CD4-positive, alpha-beta T cell treated with Interleukin-6 for 4 hours (primary cell): ENCODE results near the gene MCU.
"Not testable (repeated sequence)": the region's sequence is repeated elsewhere in the genome, so short reads cannot be mapped to it uniquely, and the experiment has no call there.

Experiments
- DNase-seq: peaks from one replicate; pipeline ENCODE4 v3.0.0-alpha.2; 2020; ENCODE audit warnings: mixed read lengths

The MCU gene, protein sequence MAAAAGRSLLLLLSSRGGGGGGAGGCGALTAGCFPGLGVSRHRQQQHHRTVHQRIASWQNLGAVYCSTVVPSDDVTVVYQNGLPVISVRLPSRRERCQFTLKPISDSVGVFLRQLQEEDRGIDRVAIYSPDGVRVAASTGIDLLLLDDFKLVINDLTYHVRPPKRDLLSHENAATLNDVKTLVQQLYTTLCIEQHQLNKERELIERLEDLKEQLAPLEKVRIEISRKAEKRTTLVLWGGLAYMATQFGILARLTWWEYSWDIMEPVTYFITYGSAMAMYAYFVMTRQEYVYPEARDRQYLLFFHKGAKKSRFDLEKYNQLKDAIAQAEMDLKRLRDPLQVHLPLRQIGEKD

DNA sequence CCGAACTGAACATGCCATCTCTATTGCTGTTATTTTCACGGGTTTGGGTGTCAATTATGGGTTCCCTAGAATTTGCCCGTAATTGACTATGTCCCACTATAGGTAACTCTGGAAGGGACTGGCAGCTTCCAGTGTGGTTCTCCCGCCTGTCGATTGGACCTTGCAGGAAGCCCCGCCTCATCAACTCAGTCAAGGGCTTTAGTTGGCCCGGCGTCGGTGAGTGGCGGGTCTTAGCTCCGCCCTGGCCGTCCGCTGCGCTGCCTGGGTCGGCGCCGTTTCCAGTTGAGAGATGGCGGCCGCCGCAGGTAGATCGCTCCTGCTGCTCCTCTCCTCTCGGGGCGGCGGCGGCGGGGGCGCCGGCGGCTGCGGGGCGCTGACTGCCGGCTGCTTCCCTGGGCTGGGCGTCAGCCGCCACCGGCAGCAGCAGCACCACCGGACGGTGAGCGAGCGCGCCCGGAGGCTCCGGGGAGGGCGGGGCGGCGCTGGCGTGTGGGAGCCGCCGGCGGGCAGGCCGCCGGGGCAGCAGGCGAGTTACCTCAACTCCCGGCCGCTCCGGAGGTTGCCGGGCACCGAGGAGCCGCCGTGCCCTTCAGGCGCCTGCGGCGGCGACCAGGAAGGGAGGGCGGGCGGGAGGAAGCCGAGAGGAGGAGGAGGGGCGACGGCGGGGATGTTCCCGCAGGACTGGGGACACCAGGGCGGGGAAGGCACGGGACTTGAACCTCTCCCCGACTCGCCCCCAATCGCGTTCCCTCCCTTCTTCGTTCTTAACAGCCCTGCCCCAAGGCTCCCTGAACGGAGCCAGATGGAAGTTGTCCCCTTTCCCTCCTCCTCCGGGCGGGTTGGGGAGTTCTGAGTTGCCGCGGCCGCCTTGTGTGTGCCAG, at the start of gene MCU:
Gene MCU (plus strand): TSS at position 281 of the 881 bp plus-strand sequence. CDS start 9 bp downstream, at position 290.
- DNase-seq, result peak; percentile 95

DNA sequence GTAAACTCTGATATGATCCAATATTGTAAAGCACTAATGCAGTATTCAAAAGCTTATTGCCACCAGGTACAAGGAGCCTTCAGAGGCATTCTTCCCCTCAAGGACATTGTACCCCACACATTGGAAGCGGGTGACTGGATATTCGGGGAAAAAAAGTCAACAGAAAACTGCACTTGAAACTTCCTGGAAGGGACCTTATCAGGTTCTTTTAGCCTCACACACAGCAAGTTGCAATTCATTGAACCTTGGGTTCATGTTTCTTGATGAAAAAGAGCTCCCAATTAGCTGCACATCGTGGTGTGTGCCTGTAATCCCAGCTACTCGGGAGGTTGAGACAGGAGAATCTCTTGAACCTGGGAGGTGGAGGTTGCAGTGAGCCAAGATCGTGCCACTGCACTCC, 49.6 kb upstream of the MCU start:
- DNase-seq, result no peak

DNA sequence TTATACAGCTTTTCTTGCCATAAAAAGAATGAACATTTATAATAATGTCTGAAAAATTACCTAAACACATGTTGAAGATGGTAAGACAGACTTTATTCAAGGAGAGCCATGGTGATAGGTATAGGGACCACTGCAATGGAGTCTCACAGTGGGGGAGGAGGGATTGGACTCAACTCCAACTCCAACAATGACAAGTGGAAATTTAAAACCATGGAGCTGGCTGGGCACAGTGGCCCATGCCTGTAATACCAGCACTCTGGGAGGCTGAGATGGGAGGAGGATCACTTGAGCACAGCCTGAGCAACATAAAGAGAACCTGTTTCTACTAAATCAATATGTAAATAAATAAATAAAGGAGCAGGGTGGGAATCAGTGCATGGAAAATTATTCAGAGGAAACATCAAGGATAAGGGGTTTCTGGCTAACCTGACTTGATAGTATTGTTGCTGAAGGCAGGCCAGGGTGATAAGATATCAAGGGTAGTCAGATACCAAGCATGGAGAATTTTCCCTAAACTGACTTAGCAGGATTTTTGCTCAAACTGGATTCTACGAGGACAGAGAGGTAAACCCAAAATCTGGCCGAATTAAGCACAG, 46.6 kb upstream of the MCU start:
- no peak for DNase-seq

DNA sequence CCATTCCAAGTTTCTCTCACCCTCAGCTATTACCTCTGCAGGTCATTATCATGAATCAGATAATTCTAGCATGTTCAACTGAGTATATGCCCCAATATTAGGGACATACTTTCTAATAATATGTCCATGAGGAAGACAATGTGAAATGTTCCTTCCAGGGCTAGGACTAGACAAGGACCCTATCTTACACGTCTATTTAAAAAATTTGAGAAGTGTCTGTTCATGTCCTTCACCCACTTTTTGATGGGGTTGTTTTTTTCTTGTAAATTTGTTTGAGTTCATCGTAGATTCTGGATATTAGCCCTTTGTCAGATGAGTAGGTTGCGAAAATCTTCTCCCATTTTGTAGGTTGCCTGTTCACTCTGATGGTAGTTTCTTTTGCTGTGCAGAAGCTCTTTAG, 45.0 kb upstream of the MCU start:
- DNase-seq, result not testable (repeated sequence)

DNA sequence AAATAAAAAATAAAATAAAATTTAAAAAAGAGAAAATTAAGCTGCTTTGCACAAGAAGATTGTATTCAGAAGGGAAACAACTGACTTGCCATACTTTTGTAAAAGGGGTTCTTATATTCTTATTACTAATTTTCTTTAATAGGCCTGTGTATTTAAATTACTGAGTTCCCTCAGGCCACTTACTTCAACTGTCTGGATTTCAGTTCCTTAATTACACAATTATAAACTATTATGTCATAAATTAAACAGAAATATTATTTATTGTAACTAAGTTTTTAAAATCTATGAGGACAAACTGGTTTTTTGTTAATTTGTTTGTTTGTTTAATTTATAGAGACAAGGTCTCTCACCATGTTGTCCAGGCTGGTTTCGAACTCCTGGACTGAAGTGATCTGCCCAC, 43.6 kb upstream of the MCU start:
- no peak for DNase-seq

DNA sequence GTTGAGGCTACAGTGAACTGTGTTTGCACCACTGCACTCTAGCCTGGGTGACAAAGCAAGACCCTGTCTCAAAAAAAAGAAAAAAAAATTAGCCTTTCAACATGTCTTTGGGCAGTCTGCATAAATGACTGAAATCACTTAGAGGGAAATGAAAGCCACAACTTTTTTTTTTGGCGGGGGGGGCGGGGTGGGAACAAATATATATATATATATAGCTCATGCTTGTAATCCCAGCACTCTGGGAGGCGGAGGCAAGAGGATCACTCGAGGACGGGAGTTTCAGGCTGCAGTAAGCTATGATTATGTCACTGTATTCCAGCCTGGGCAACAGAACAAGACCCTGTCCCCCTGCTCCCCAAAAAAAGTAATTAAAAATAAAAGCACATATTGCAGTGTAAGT, 42.7 kb upstream of the MCU start:
- no peak for DNase-seq

DNA sequence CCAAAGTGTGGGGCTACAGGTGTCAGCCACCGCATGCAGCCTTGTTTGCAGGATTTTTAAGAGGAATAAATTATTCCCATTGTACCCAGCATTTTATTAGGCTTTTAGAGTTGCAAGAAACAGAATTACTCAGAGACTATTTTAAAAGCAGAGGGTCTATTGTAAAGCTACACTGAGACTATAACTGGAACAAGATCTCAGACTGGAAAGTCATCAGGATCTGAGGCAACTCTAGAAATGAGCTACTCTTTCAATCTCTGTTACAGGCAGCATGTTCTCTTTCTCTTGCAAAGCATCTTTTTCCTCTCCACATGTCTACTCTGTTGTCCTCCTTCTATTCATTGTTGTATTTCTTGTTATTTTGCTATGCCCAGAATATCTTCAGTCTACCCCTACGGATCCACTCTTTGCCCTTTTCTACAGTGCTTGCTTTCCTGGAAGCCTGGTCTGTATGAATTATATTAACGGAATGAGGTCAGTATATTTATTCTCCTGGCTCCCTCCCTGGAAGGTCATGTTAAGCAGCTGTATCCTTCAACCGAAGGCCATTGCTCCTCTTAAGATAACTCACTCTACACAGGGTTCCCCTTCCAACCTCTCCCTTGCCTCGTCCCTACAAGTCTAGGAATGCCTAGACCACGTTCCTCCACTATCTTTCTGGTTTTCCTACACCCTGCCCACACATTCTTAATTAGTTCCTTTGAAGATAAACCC, 38.4 kb upstream of the MCU start:
- no peak for DNase-seq

DNA sequence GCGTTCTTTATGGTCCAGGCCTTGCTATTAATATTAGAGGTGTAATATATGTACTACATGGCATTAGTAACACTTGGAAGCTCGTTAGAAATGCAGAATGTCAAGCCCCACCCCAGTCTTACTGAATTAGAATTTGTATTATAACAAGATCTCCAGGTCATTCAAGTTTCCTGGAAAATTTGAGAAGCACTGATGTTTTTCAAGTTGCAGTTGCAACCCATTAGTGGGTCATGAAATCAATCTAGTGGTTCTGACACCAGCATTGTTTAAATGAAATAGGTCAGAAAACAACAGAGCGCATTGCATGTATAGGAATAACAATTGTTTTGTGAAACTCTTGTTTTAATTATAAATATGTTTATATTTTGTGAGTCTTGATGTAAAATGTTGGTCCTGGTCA, 37.2 kb upstream of the MCU start:
- DNase-seq, result no peak

DNA sequence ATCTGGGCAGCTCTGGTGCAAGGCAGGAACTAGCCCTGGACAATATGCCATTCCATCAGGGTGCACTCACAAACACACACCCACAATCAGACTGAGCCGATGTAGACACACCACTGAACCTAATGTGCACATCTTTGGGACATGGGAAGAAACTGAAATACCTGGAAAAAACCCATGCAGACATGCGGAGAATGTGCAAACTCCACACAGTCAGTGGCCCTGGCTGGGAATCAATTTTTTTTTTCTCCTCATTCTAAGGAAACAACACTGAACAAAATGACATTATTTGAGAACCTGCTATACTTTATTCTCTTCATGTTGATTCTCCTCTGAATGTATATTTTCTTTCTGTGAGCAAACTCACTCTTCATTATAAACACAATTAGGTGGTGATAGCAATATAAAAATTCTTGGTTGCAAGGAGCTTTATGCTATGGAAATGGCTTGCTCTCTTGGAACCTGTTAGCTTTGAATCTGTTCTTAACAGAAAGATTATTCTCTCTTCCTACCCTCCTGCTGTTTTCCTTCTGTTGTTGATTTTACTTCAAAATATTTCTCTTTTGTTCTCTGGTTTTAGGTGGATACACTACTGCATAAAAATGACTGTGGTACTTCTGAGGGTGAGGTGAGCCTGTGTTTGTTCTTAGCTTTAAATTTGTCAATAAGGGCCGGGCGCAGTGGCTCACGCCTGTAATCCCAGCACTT, 33.1 kb upstream of the MCU start:
- no peak for DNase-seq

DNA sequence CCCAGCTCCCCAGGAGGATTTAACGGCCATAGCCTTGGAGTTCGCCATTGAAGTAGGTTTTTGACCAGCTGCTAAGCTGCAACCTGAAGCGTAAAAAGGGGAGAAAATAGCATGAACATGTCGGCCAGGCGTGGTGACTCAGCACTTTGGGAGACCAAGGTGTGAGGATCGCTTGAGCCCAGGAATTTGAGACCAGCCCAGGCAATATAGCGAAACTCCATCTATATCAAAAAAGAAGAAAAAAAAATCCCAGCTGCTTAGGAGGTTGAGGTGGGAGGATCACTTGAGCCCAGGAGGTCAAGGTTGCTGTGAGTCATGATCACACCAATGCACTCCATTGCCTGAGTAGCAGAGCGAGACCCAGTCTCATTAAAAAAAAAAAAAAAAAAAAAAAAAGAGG, 32.2 kb upstream of the MCU start:
- DNase-seq, result no peak

DNA sequence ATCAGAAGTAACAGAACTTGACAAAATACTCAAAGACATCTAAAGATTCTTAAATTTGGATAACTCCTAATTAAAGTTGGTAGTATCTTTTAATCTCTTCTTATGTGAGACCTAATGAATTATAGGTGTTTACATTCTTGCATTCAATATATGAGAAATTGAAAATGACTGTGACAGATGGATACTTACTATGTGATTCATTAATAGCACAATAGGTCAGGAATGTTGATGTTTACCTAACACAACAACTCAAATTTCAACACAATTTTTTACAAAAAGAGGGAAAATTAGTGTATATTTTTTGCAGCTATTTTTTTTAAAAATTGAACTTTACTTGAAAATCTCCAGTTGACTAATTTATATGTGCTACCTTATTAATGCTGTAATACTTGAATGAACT, 31.7 kb upstream of the MCU start:
- DNase-seq, result no peak

DNA sequence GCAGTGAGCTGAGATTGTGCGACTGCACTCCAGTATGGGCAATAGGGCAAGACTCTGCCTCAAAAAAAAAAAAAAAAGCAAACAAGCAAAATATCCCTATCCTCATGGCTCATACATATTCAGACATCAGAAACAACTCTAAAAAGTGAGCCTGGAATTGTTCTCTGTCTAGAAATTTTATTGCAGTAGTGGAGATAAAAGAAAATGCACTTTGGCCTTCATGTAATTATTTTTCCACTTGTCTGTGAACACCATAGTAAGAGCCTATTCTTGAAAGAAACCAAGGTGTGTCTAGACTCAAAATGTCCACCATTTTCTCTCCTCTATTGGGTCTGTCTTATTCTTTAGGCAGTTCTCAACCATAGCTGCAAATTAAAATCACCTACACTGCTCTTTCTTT, 30.5 kb upstream of the MCU start:
- DNase-seq, result no peak

DNA sequence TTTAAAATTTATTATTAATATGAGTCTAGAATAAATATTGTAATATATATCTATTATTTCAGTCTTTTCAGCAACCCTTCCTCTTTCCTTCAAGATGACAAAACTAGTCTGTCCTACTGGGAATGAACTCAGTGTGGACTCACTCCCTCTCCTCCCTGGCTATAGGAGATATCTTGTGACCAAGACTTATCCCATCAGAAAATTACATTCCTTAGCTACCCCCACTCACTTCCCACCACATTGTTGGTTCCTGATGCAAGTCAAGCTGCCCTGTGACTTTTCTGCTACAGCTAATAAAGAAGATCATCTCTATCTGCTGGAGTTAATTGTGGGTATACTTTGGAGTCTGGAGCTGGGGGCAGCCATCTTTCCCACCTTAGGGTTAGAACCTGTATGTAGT, 28.0 kb upstream of the MCU start:
- no peak for DNase-seq

DNA sequence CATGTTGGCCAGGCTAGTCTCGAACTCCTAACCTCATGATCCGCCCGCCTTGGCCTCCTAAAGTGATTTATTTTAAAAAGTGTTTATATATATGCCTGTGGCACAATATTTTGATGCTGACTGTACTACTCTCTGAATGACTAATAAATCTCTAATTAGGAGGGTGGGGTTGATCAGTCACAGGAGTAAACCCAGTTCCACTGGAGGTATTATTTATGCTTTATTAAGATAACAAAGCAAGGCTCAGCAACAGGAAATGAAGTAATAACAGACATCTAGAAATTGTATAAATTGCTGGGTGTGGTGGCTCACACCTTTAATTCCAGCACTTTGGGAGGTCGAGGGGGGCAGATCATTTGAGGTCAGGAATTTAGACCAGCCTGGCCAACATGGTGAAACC, 26.0 kb upstream of the MCU start:
- no peak for DNase-seq

DNA sequence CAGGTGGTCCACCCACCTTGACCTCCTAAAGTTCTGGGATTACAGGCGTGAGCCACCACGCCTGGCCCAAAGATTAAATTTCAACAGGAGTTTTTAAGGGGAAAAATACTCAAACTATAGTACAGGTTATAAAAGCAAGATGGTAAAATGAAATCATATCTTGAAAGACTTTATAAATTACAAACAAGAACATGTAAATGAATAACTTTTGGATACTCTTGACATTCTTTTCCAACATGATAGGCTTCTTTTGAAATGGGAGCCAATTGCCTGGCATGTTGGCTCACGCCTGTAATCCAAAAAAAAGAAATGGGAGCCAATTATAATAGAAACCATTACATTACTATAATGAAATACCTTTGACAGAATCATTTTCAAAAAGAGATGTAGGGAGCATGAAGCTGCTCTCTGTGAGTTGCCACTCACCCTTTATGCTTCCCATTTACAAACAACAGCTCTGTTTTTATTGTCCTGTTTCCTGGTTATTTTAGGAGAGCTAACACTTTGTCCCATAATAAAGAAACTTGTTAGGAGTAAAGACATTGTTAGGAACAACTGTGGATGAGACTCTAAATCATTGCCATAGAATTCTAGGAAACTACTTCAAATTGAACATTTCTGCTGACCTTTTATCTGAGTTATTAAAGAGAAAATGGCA, 24.6 kb upstream of the MCU start:
- no peak for DNase-seq

DNA sequence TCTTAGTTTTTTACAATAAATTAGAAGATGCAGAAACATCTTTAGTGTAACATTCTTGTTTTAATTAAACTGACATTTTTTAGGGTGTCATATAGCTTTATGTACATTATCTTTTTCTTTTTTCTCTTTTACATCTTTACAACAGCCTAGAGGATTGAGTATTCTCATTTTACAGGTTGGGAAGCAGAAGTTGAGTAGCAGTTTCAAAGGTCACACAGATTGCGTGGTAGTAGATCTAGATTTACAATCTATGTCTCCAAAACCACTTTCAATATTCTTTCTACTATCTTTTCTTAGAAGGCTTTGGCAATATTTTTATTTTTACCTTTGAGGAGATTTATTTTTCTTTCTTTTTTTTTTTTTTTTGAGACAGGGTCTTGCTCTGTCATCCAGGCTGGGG, 18.7 kb upstream of the MCU start:
- no peak for DNase-seq

DNA sequence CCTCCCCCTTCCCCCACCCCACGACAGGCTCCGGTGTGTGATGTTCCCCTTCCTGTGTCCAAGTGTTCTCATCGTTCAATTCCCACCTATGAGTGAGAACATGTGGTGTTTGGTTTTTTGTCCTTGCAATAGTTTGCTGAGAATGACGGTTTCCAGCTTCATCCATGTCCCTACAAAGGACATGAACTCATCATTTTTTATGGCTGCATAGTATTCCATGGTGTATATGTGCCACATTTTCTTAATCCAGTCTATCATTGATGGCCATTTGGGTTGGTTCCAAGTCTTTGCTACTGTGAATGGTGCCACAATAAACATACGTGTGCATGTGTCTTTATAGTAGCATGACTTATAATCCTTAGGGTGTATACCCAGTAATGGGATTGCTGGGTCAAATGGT, 17.8 kb upstream of the MCU start:
- not testable (repeated sequence) for DNase-seq

DNA sequence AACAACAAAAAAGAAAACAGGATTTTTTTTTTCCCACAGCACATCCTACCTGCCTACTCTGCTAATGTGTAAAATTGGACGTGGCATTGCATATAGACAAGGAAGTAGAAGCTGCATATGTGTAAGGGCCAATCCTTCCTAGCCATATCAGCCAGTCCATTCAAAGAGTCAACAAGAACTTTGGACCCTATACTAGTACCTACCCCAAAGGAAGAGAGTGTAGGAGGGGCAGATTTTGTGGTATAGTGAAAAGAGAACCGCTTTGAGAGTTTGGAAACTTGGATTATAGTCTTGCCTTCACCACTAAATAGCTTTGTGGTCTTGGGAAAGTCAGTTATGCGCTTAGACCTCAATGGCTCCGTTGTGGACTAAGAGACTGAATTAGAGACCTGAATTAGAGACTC, 12.1 kb upstream of the MCU start:
- no peak for DNase-seq

DNA sequence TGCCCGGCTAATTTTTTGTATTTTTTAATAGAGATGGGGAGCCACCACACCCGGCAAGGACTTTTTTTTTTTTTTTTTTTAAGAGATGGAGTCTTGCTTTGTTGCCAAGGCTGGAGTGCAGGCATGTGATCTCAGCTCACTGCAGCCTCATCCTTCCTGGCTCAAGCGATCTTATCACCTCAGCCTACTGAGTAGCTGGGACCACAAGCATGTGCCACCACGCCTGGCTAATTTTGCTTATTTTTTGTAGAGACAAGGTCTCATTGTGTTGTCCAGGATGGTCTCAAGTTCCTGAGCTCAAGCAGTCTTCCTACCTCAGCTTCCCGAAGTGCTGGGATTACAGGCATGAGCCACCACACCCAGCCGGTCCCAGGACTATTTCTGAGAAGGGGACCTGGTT, 9.3 kb upstream of the MCU start:
- no peak for DNase-seq

DNA sequence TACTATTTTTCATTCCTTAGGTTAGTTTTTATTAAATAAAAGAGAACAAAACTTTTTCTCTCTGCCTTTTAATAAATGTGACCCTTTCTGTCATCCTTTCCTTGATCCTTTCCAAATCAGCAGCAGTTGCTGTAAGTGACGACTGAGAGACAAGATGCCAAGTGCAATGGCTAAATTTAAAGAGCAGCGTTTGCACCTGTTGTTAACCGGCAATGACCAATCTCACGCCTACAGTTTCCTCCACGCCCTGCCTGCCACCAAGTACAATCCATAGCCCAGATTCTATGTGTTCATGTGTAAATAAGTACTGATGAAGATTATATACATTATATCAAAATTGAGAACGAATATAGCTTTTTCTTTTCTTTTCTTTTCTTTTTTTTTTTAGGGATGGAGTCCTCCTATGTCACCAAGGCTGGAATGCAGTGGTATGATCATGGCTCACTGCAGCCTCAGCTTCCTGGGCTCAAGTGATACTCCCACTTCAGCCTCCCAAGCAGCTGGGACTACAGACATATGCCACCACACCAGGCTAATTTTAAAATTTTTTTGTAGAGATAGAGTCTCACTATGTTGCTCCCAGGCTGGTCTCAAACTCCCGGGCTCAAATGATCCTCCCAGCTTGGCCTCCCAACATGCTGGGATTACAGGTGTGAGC, 6.5 kb upstream of the MCU start:
- no peak for DNase-seq

DNA sequence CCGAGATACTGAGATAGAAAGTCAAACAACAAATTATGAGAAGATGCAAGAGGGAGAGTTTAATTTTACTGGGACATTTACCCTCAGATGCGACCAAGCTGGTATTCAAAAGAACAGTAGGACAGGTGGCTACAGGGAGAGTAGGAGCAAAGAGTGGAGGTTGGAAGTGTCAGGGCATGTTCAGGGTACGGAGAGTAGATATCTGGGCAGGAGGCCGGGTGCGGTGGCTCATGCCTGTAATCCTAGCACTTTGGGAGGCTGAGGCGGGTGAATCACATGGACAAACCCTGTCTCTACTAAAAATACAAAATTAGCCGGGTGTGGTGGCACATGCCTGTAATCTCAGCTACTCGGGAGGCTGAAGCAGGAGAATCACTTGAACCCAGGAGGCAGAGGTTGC, 5.5 kb upstream of the MCU start:
- DNase-seq, result not testable (repeated sequence)
